NCI-H460 (cell line): ENCODE results near the gene DHRS1. TPM values are rescaled to one million over a fixed set of nuclear protein-coding genes. Genes with fewer than 3 reads are reported as not detected.

Experiments
- DNase-seq: peaks from one replicate; pipeline ENCODE4 v3.0.0-alpha.2; 2016; ENCODE audit warnings: low read depth; ENCODE audit errors: extremely low read depth
- total RNA-seq: library from RNA; depleted of rRNA; stranded (reverse); fragments of >200 nt; shearing (Covaris generic); gene quantifications from 2 replicates; pipeline ENCODE4 v1.2.3, GENCODE V29; 2014

DHRS1 gene
- total RNA-seq, 1 experiment from 2014 or later: 9.6 TPM

DNA sequence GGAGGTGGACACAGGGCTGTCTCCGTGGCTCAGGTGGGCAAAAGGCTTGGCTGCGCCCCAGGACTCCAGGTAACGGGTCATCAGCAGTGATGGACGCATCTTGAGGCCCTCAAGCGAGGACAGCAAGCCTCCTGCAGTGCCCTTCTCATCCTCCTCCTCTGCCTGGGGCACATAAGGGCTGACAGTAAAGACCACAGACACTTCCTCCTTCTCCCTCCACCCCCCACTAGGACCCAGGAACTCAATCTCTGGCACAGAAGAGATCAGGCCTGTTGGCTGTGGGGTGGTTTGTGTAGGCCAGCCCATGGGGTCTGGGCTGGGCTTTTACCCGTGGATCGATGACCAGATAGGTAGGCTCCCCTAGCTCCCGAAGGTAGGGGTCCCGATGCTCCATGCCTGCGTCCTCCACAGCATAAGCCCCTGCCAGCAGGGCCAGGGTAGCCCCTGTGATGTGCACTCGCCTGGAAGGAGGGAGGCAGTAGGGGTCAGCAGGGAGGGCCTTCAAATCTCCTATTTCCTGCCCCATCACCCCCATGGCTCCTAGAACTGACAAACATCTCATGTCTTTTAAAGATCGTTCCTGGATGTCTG lies 29.6 kb upstream of the DHRS1 start:
- no peak for DNase-seq

DNA sequence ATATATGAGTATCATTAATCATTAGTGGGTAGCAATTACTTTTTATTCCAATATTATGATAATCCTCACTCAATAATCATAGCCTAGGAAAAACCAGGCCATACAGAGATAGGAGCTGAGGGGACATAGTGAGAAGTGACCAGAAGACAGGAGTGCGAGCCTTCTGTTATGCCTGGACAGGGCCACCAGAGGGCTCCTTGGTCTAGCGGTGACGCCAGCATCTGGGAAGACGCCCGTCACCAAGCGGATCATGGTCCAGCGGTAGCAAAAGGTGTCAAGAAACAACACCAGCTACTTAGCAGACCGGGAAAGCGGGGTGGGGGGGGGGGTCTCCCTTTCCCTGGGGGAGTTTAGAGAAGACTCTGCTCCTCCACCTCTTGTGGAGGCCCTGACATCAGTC lies 28.3 kb upstream of the DHRS1 start:
- peak; percentile 21 for DNase-seq

GRCh38 chr14:24327303-24327702 lies 27.7 kb upstream of the DHRS1 start:
- DNase-seq: no peak

- DNase-seq: no peak
These were observed 26.4 kb upstream of the DHRS1 start for GRCh38 chr14:24325963-24326362.

- DNase-seq: no peak
These were observed 25.5 kb upstream of the DHRS1 start for GRCh38 chr14:24325041-24325530.

- no peak for DNase-seq
These were observed 24.4 kb upstream of the DHRS1 start for GRCh38 chr14:24324024-24324423.

GRCh38 chr14:24323341-24323740 lies 23.8 kb upstream of the DHRS1 start:
- no peak for DNase-seq

DNA sequence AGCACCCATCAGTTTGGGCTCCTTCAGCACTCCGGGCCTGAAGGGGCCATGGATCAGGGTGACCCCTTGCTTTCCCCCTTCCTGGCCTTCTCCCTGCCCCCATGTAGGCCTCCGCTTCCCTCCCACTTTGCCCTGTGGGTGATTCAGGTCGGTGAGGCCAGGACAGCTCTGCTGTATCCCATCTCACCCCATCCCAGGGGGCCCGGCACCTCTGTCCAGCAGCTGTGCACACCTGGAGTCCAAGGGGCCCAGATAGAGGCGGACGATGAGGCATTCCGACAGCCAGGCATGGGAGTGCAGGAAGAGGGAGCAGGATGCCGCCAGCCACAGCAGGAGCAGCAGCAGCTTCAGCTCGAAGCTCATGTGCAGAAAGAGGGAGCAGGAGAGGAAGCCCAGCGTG lies 23.1 kb upstream of the DHRS1 start:
- no peak for DNase-seq

- DNase-seq: no peak
These were observed 21.8 kb upstream of the DHRS1 start for GRCh38 chr14:24321212-24321975.

- DNase-seq: no peak
These were observed 17.8 kb upstream of the DHRS1 start for GRCh38 chr14:24317141-24317928.

DNA sequence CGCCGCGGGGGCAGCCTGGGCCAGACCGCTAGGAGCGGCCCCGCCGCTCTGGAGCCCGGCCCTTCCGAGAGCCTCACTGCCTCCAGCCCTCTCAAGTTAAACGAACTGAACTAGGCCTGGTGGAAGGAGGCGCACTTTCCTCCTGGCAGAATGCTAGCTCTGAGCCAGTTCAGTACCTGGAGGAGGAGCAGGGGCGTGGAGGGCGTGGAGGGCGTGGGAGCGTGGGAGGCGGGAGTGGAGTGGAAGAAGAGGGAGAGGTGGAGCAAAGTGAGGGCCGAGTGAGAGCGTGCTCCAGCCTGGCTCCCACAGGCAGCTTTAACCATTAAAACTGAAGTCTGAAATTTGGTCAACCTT lies 17.0 kb upstream of the DHRS1 start:
- no peak for DNase-seq

DNA sequence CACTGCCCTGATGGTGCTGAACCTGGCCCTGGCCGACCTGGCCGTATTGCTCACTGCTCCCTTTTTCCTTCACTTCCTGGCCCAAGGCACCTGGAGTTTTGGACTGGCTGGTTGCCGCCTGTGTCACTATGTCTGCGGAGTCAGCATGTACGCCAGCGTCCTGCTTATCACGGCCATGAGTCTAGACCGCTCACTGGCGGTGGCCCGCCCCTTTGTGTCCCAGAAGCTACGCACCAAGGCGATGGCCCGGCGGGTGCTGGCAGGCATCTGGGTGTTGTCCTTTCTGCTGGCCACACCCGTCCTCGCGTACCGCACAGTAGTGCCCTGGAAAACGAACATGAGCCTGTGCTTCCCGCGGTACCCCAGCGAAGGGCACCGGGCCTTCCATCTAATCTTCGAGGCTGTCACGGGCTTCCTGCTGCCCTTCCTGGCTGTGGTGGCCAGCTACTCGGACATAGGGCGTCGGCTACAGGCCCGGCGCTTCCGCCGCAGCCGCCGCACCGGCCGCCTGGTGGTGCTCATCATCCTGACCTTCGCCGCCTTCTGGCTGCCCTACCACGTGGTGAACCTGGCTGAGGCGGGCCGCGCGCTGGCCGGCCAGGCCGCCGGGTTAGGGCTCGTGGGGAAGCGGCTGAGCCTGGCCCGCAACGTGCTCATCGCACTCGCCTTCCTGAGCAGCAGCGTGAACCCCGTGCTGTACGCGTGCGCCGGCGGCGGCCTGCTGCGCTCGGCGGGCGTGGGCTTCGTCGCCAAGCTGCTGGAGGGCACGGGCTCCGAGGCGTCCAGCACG lies 16.4 kb upstream of the DHRS1 start:
- no peak for DNase-seq

DNA sequence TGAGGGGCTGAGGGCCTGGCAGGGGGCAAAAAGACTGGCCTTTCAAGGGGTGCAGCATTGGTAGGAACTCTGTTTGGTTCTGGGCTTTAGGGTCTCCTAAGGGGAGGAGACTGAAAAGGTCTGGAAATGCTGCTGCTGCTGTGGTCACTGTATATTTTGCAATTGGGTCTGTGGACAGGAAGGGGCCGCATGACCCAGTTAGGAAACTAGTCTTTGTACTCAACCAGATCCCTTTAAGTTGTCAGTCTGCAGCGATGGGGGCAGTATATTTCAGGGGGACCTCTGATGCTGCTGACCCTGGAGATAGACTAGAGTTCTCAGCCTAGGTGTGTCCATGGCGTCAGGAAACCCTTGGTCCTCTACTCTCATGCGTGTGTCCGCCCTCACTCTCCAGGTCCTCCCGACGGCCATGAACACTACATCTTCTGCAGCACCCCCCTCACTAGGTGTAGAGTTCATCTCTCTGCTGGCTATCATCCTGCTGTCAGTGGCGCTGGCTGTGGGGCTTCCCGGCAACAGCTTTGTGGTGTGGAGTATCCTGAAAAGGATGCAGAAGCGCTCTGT lies 15.7 kb upstream of the DHRS1 start:
- DNase-seq: no peak

DNA sequence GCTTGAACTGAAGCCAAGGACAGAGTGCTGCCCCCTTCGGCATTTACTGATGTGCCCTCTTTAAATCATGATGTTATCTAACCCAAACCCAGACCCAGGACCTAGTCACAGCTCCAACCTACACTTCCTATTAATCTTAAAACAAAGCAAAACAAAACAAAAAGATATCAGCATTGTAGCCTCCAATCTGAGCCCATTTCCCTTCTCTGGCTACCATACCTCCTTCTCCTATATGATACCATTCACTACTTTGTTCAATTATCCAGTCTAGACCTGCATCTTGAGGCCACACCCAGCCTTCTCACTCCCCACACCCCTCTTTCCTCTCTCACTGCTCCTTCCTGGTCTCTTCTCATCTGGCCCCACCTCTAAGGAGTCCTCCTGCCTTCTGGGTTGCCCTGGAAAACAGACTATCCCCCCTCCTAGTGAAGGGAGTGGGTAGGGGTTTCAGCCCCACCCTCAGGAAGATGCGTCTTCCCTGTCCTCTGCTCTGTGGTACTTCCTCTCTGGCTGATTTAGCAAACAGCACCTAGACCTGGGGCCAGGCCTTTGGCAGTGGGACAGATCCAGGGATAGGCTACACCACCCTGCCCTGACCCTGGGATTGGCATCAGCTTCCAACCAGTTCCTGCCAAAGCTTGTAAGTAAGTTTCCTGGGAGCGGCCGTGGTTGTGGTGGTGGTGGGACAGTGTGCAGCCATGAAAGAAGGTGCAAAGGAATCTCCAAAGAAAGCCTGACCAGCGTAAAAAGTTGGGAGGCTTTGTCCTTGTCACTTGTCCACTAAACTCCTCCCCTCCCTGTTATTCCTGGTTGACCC lies 15.0 kb upstream of the DHRS1 start:
- DNase-seq: no peak

- no peak for DNase-seq
These were observed 14.3 kb upstream of the DHRS1 start for GRCh38 chr14:24313913-24314312.

DNA sequence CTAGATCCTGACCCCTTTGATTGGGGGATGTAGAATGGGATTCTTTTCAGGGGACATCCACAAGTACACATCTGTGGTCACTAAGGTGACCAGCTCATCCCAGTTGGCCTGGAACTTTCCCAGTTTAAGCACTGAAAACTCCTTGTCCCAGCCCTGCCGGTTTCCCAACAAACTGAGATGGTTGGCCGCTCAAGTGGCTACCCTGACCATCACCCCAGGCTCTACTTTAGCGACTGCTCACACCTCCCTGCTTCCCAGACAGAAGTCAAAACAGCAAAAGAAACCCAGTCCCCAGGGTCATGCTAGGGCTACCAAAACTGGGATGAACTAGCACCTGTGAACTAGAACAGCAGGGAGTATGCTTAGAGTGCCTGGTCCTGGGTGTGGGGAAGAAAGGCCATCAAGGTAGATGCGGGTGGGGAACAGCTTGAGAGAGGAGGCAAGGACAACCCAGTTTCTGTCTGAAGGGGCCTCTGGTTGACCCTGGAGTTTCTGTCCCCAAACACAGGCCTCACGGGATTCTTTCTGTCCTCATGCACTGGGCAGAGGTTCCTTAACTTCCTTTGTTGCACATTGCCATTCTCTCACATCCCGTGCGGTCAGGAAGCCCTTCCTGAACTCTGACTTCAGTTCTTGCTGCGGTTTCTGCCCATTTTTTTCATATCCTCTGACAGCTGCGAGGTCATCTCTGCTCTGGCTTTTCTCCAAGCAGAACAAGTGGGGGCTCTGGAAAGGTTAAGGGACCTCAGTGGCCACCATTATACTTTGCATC lies 13.3 kb upstream of the DHRS1 start:
- DNase-seq: no peak

DNA sequence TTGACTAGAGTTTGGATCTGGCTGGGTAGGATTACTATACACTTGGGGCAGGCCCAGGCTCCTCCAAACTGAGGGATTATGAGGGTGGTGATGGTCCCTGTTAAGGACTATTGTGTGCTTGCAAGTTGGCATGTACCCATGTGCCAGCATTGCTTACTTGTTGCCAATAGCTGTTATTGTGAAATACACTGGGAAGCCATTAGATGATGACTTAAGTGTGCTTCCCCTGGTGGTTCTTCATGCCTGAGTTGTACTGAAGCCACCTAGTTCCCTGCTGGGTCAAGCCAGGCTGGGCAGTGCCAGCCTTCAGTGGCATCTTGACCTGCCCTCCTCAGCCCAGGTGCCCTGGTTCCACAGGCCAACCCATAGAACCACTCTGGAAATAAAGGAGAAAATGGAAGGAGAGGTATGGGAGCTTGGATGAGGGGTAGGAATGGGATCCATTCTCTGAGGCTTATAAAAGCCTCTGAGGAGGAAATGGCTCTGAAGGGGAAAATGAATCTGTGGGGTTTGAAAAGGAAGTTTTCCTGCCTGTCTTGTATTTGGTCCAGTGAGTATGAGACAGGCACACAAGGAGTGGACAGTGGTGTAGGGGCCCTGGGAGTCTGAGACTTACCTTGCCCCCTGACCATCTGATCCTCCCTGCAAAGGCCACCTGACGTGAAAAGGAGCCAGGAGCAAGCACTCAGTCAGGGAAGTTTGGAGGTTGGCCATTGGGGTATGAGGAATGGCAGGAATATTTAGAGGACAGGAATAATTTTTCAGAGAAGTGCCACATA lies 12.4 kb upstream of the DHRS1 start:
- DNase-seq: no peak
